ENCODE measurements around the gene BBS9.
A peak's percentile ranks its signal among the peaks of the same experiment; 100 is the strongest.
"Not testable (repeated sequence)": the region's sequence is repeated elsewhere in the genome, so short reads cannot be mapped to it uniquely, and the experiment has no call there.

BBS9 gene

GRCh38 chr7:33128990-33129805, at the start of gene BBS9:
Gene BBS9, plus strand, starts transcription at chr7:33129564. Its CDS starts 16,689 bp downstream, at chr7:33146253.
- peak; percentile 88 for DNase-seq

- DNase-seq, result no peak
Observed at GRCh38 chr7:33079763-33080690, 49.3 kb upstream of the BBS9 start.

DNA sequence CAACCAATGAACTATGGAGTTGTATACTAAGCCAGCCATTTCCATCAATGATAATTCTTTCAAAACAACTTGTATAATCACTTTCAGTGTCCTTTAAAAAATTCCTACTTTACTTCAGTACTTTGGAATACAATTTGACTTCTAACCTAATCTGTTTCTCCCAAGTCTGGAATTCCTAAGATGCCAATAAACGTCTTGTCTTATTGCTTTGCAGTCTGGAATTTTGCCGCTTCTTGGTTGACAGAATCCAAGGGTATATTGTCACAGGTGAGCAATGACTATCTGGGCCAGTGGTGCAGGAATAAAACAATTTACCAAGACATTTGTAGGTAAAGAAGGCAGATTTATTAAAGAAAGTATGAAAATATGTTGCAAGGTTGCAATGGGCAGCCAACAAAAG, 42.0 kb upstream of the BBS9 start:
- DNase-seq, result no peak

- no peak for DNase-seq
Observed at GRCh38 chr7:33087858-33088257, 41.5 kb upstream of the BBS9 start.

DNA sequence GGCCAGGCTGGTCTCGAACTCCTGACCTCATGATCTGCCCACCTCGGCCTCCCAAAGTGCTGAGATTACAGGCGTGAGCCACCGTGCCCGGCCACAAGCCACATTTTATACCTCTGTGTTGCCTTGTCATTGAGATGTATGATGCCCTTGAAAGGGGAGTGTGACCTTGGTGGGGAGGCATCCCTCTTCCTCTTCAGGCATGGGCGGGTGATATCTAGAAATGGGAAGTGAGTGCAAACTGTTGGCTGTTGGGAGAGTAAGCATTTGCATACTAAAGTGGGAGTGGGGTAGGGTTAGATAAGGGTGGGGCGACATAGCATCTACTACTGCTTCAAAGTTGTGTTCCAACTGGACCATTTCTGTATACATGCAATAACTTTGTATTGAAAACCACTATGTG, 40.2 kb upstream of the BBS9 start:
- DNase-seq, result no peak

DNA sequence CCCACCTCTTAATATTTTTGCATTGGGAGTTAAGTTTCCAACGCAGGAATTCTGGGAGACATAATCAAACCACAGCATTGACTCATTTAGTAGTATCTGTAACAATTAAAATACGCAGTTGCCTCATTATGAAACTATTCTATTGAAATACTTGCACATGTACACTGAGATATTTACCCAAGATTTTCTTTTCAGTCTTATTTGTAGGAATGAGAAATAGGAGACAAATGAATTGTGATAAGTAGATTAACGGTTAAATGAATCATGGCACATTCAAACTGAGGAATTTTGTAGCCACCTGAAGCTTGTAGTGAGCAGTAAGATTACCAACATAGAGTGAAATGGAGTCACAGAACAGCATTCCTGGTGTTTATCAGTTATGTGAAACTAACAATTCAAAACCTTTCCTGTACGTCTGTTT, 38.2 kb upstream of the BBS9 start:
- no peak for DNase-seq

GRCh38 chr7:33091641-33092191, 37.6 kb upstream of the BBS9 start:
- DNase-seq, result no peak

DNA sequence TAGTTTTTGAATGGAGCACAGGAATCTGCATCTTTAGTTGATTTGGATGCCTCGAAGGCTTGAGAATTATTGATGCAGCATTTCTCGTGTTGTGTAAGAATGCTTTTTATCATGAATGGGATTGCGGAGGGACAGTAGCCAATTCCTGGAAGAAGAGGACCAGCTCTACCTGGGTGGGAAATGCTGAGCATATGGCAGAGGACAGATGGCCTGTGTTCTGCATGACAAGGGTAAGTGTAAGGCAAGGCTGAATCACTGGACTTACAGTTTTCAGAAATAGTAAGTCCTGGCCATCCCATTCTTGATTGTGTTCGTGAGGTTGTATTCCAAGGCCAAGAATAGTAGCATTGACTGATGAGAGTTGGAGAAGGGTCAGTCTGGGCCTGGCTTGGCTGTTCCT, 36.1 kb upstream of the BBS9 start:
- no peak for DNase-seq

DNA sequence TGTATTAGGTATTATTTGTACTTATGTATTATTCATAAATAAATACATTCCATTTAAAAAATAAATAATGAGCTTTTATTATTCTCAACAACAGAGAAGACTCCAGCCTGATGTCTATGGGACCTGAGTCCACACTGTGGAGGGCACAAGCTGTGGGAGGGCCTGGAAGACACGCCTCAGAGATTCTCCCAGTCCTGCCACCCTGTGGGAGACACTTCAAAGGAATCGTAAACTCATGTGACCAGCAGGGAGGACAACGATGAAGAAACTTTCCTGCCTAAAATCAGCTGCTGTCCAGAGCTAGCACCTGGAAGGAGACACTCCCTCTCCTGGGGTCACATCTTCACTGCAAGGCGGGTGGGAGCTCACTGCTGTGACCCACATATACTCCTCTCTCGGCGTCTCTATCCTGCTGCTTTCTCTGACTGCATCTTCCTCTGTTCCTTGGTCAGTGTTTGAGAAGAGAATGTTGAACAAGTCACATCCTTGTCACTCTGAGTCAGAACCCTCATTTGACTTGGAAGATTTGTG, 34.6 kb upstream of the BBS9 start:
- DNase-seq, result not testable (repeated sequence)

- no peak for DNase-seq
Observed at GRCh38 chr7:33099154-33099940, 30.0 kb upstream of the BBS9 start.

DNA sequence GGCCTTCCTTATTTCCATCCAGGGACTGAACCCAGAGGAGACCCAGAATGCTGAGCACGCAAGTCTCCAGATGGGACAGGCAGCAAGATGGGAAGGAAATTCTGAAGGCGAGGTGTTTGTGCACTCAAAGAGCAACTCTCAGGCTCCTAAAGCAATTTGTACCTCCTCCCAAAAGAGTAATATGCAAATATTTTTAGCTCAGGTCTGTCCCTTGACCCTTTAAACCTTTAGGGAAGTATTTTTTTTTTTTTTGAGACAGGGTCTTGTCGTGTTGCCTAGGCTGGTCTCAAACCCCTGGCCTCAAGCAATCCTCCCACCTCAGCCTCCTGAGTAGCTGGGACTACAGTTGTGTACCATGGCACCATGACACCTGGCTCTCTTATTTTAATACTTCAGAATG, 28.6 kb upstream of the BBS9 start:
- no peak for DNase-seq

DNA sequence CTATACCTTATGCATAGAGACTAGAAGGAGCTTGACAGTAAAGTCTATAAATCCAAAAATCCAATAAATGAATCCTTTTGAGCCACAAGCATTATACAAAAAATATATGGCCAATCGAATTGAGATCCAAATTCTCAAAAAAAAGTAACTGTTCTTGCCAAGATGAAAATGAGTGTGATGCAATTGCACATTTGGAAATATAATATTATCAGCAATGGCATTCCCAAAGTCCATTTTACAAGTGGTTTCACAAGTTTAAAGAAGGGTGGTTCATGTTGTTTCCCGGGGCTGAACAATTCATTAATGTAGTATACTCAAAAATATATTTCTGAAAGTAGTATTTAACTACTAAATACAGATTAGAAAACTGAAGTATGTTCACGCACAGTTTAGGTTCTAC, 27.5 kb upstream of the BBS9 start:
- DNase-seq, result no peak

DNA sequence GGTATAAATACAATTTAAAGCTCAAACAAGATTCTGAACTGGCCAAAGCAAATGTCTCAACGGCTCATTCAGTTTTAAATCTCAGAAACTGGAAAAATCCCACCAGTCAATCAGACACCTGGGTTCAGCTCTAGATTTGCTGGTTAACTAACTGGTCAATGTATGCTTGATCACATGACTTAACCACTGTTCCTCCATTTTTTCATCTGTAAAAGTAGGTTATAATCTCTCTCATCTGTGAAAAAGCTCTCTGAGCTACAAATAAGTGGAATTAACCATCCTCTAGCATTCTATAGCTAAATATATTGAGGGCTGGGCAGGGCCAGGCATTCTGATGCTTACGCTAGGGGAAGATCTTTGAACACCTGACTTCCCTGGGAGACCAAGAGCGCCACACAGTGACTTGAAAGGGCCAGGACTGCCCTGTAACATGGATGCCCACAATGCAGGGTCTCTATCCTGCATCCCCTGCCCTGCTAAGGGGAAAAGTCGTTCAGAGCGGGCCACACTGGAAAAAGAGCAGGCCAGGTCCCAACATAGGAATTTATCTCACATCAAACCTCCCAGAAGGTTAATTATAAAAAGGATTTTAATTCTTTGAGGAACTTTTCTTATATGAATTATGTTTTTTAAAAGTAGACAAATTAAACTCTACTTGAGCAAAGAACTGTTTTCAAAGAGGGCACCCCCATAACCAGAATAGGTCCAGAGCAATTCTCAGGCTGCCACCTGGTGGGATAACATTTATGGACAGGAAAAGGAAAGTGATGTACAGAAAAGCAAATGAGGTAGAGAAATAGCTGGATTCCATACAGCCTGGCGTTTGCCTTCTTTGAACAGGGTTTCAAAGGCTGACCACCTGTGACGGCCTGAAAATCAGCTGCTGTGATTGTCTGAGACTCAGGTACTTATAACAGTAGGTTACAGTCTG, 22.0 kb upstream of the BBS9 start:
- DNase-seq, result peak; percentile 34

- no peak for DNase-seq
Observed at GRCh38 chr7:33108554-33109004, 20.8 kb upstream of the BBS9 start.

- DNase-seq, result peak; percentile 81
Observed at GRCh38 chr7:33109005-33109757, 20.2 kb upstream of the BBS9 start, which contains the start of gene RP9. Gene RP9, minus strand, starts transcription at chr7:33109404. Its CDS starts 32 bp downstream, at chr7:33109372.

DNA sequence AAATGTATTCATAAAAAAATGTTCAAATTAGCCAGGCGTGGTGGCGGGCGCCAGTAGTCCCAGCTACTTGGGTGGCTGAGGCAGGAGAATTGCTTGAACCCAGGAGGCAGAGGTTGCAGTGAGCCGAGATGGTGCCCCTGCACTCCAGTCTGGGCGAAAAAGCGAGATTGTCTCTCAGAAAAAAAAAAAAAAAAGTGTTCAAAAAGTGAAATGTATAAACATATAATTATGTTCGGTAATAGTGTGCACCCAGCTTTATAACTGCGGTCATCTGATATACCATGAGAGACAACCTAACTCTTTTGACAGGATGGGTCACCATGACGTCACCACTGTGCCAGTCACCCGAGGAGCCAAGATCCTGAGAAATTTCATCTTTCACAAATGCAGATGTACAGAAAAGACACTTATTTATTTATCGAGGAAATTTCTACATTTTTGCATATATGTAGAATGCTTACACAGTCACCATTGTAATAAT, 19.6 kb upstream of the BBS9 start:
- no peak for DNase-seq

- DNase-seq, result no peak
Observed at GRCh38 chr7:33111614-33112013, 17.8 kb upstream of the BBS9 start.

DNA sequence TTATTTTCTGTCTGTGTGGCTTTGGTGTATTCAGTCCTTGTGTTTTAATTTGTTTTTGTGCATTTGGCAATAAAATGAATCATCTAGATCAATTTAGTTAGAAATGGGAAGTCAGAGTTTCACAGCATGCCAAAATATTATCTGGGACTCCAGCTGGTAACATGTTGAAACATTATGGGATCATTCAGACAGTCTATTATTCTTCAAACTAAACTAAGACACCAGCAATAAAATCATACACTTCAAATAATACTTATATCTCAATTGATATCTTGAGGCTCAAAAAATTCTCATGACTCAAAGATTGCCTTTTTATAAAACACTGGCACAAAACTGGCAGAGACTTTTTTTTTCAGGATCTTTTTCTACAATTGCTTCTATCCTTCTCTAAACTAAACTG, 14.4 kb upstream of the BBS9 start:
- no peak for DNase-seq

DNA sequence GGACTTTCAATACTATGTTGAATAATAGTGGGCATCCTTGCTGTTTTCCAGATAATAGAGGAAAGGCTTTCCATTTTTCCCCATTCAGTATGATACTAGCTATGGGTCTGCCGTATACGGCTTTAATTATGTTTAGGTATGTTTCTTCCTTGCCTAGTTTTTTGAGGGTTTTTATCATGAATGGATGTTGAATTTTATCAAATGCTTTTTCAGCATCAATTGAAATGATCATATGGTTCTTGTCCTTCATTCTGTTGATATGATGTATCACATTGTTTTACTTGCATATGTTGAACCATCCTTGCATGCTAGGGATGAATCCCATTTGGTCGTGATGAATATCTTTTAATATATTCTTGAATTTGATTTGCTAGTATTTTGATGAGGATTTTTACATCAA, 11.0 kb upstream of the BBS9 start:
- no peak for DNase-seq

DNA sequence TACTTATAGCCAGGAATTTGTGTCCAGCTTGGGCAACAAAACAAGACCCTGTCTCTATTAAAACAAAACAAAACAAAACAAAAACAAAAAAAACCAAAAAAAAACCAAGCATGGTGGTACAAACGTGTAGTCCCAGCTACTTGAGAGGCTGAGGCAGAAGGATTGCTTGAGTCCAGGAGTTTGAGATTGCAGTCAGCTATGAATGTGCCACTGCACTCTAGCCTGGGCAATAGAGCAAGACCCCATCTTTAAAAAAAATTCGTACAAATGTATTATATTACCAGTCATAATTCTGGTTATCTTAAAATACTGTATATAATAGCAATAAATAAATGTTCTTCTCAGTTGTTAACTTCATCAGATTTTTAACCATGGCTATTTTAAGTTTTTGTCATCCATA, 2.3 kb upstream of the BBS9 start:
- DNase-seq, result no peak

Data from activated CD4-positive, CD25-positive, alpha-beta regulatory T cell treated with anti-CD3 and anti-CD28 coated beads, Interleukin-2, amount 50 U/mL, for 72 hours (primary cell).